ENCODE measurements around the gene IGSF21.

The IGSF21 gene

GRCh38 chr1:18107369-18108298 lies at the start of gene IGSF21:
Gene IGSF21, plus strand, starts transcription at chr1:18107798. Its CDS starts 331 bp downstream, at chr1:18108129.
- no peak for DNase-seq (ENCODE audit: low read depth in 2 of 3, low spot score in 1 of 3)

GRCh38 chr1:18058206-18058921 lies 49.2 kb upstream of the IGSF21 start:
- no peak for DNase-seq (ENCODE audit: low read depth in 2 of 3, low spot score in 1 of 3)

- DNase-seq (ENCODE audit: low read depth in 2 of 3, low spot score in 1 of 3): no peak
These were observed 48.5 kb upstream of the IGSF21 start for GRCh38 chr1:18058981-18059605.

GRCh38 chr1:18060366-18060765 lies 47.2 kb upstream of the IGSF21 start:
- no peak for DNase-seq (ENCODE audit: low read depth in 2 of 3, low spot score in 1 of 3)

GRCh38 chr1:18062185-18062584 lies 45.4 kb upstream of the IGSF21 start:
- no peak for DNase-seq (ENCODE audit: low read depth in 2 of 3, low spot score in 1 of 3)

GRCh38 chr1:18064534-18064933 lies 43.1 kb upstream of the IGSF21 start:
- DNase-seq (ENCODE audit: low read depth in 2 of 3, low spot score in 1 of 3): no peak

- DNase-seq (ENCODE audit: low read depth in 2 of 3, low spot score in 1 of 3): no peak
These were observed 41.0 kb upstream of the IGSF21 start for GRCh38 chr1:18066576-18066975.

- DNase-seq (ENCODE audit: low read depth in 2 of 3, low spot score in 1 of 3): no peak
These were observed 37.7 kb upstream of the IGSF21 start for GRCh38 chr1:18069903-18070302.

GRCh38 chr1:18072066-18072465 lies 35.5 kb upstream of the IGSF21 start:
- DNase-seq (ENCODE audit: low read depth in 2 of 3, low spot score in 1 of 3): no peak

GRCh38 chr1:18073066-18073642 lies 34.4 kb upstream of the IGSF21 start:
- DNase-seq (ENCODE audit: low read depth in 2 of 3, low spot score in 1 of 3): no peak

- DNase-seq (ENCODE audit: low read depth in 2 of 3, low spot score in 1 of 3): no peak
These were observed 29.9 kb upstream of the IGSF21 start for GRCh38 chr1:18077657-18078215.

- DNase-seq (ENCODE audit: low read depth in 2 of 3, low spot score in 1 of 3): no peak
These were observed 27.5 kb upstream of the IGSF21 start for GRCh38 chr1:18079941-18080735.

GRCh38 chr1:18085387-18086074 lies 22.1 kb upstream of the IGSF21 start:
- no peak for DNase-seq (ENCODE audit: low read depth in 2 of 3, low spot score in 1 of 3)

GRCh38 chr1:18088077-18088594 lies 19.5 kb upstream of the IGSF21 start:
- DNase-seq (ENCODE audit: low read depth in 2 of 3, low spot score in 1 of 3): no peak

GRCh38 chr1:18089488-18089887 lies 18.1 kb upstream of the IGSF21 start:
- DNase-seq (ENCODE audit: low read depth in 2 of 3, low spot score in 1 of 3): no peak

- no peak for DNase-seq (ENCODE audit: low read depth in 2 of 3, low spot score in 1 of 3)
These were observed 17.0 kb upstream of the IGSF21 start for GRCh38 chr1:18090636-18091035.

- DNase-seq (ENCODE audit: low read depth in 2 of 3, low spot score in 1 of 3): no peak
These were observed 15.7 kb upstream of the IGSF21 start for GRCh38 chr1:18091660-18092446.

GRCh38 chr1:18093193-18093592 lies 14.4 kb upstream of the IGSF21 start:
- DNase-seq (ENCODE audit: low read depth in 2 of 3, low spot score in 1 of 3): no peak

- DNase-seq (ENCODE audit: low read depth in 2 of 3, low spot score in 1 of 3): no peak
These were observed 14.0 kb upstream of the IGSF21 start for GRCh38 chr1:18093646-18094045.

Measured in stimulated activated CD4-positive, alpha-beta T cell treated with anti-CD3 and anti-CD28 coated beads, Interleukin-12 subunit alpha, Interleukin-12 subunit beta, amount 100 ng/mL, for 48 hours (primary cell).